Loucy (cell line): ENCODE results near the gene FAM168A.

Source experiments
- CTCF ChIP-seq: fragments of 200-600 bp; sonication (generic); conservative IDR thresholded peaks from 2 replicates; pipeline ENCODE4 v1.5.1; 2014; ENCODE audit warnings: mild to moderate bottlenecking, antibody characterized with exemption, low read length
- EZH2phosphoT487 ChIP-seq: fragments of 200-600 bp; IDR thresholded peaks from 2 replicates; pipeline ENCODE4 v1.6.1; 2018; ENCODE audit warnings: antibody characterized with exemption, mild to moderate bottlenecking, moderate library complexity, borderline replicate concordance

- TF ChIP-seq CTCF (no peak), EZH2phosphoT487 (no peak)
Measured at GRCh38 chr11:73389916-73390315, 208.0 kb downstream of the FAM168A start.
